Keratinocyte (primary cell): ENCODE data around the gene GALP. TPM values are rescaled to one million over a fixed set of nuclear protein-coding genes. Genes with fewer than 3 reads are reported as not detected.
"Not testable (repeated sequence)": the region's sequence is repeated elsewhere in the genome, so short reads cannot be mapped to it uniquely, and the experiment has no call there.

Experiments used
- DNase-seq: peaks from one replicate; pipeline ENCODE4 v3.0.0-alpha.2; 2011; ENCODE audit warnings: low read depth, missing footprints, low spot score
- FAIRE-seq: peaks from 2 replicates; lab custom pipeline; 2011; peaks lifted over from hg19 to GRCh38; lab: Jason Lieb, UNC
- H2AFZ ChIP-seq: 2 replicates; pipeline ENCODE4 v1.6.0; 2012; ENCODE audit warnings: low read length, control low read depth, inconsistent platforms; ENCODE audit not compliant: control insufficient read depth
- H3K27ac ChIP-seq: 2 replicates; pipeline ENCODE4 v1.5.1; 2011; ENCODE audit warnings: low read length; ENCODE audit not compliant: control insufficient read depth, insufficient read depth
- H3K27me3 ChIP-seq: 3 replicates; pipeline ENCODE4 v1.6.0; 2011; ENCODE audit warnings: low read length; ENCODE audit not compliant: control insufficient read depth, insufficient read depth; ENCODE audit errors: extremely low read depth
- H3K36me3 ChIP-seq, 2 experiments: 2 replicates in 1 of 2; 3 replicates in 1 of 2; pipeline ENCODE4 v1.5.1; 2011; ENCODE audit warnings: low read length in 2 of 2, mild to moderate bottlenecking in 1 of 2; ENCODE audit not compliant: control insufficient read depth in 2 of 2, insufficient read depth in 2 of 2; ENCODE audit errors: extremely low read depth in 1 of 2
- H3K4me1 ChIP-seq: 3 replicates; pipeline ENCODE4 v1.5.1; 2011; ENCODE audit warnings: low read length; ENCODE audit not compliant: control insufficient read depth, insufficient read depth; ENCODE audit errors: extremely low read depth
- H3K4me2 ChIP-seq: 3 replicates; pipeline ENCODE4 v1.6.0; 2011; ENCODE audit warnings: low read depth, low read length; ENCODE audit not compliant: control insufficient read depth, insufficient read depth; ENCODE audit errors: extremely low read depth
- H3K4me3 ChIP-seq, 3 experiments: fragments of 200-600 bp in 1 of 3; sonication (generic) in 1 of 3; 2 replicates in 2 of 3; 3 replicates in 1 of 3; pipeline ENCODE4 v1.5.1; 2011 to 2016; ENCODE audit warnings: low read length in 3 of 3, mild to moderate bottlenecking in 3 of 3, control low read depth in 2 of 3, inconsistent platforms in 1 of 3, low read depth in 1 of 3, mixed read lengths in 1 of 3, mixed run types in 1 of 3, moderate library complexity in 1 of 3; ENCODE audit not compliant: control insufficient read depth in 2 of 3, insufficient read depth in 2 of 3; ENCODE audit errors: extremely low read depth in 1 of 3
- H3K79me2 ChIP-seq: 2 replicates; pipeline ENCODE4 v1.6.0; 2012; ENCODE audit warnings: low read length; ENCODE audit not compliant: control insufficient read depth, insufficient read depth
- H3K9ac ChIP-seq: 3 replicates; pipeline ENCODE4 v1.6.0; 2011; ENCODE audit warnings: low read length; ENCODE audit not compliant: control insufficient read depth, insufficient read depth; ENCODE audit errors: extremely low read depth
- H3K9me1 ChIP-seq: 3 replicates; pipeline ENCODE4 v1.6.0; 2011; ENCODE audit warnings: low read length; ENCODE audit not compliant: control insufficient read depth, insufficient read depth; ENCODE audit errors: extremely low read depth
- H3K9me3 ChIP-seq: 2 replicates; pipeline ENCODE4 v1.5.1; 2012; ENCODE audit warnings: low read depth, low read length; ENCODE audit not compliant: control insufficient read depth
- H4K20me1 ChIP-seq: 3 replicates; pipeline ENCODE4 v1.6.0; 2011; ENCODE audit warnings: low read length; ENCODE audit not compliant: control insufficient read depth, insufficient read depth; ENCODE audit errors: extremely low read depth
- EZH2 ChIP-seq: IDR thresholded peaks from one replicate; pipeline ENCODE4 v1.6.1; 2012; ENCODE audit warnings: inconsistent platforms, mild to moderate bottlenecking, low read length, moderate library complexity
- dilution Hi-C: fragments of 300-500 bp; cut with MboI; formaldehyde crosslinking; loops from one replicate; pipeline ENCODE4 v1.7.0; 2020; ENCODE audit warnings: low sequenced_read_pairs; ENCODE audit not compliant: extremely low pct_ligation_motif_present
- polyA minus RNA-seq, 3 experiments: library from RNA; depleted of rRNA, polyadenylated mRNA; stranded (reverse); fragments of >200 nt; gene quantifications; 1 replicate in 1 of 3; 2 replicates in 1 of 3; 3 replicates in 1 of 3; pipeline ENCODE4 v1.2.3, GENCODE V29; 2011
- polyA plus RNA-seq, 5 experiments: library from polyadenylated mRNA; depleted of rRNA in 3 of 5; stranded (reverse) in 3 of 5; stranded (forward) in 1 of 5; unstranded in 1 of 5; fragments of >200 nt; gene quantifications; 1 replicate in 1 of 5; 2 replicates in 3 of 5; 3 replicates in 1 of 5; pipeline versions ENCODE4 v1.2.1 to v1.2.3, GENCODE V29; 2011 to 2012; ENCODE audit warnings: missing spikeins in 2 of 5, low read depth in 1 of 5, low replicate concordance in 1 of 5
- TF ChIP-seq, protein P1 (sequence below), 3 experiments: IDR thresholded peaks in 1 of 3; conservative IDR thresholded peaks in 1 of 3; optimal IDR thresholded peaks in 1 of 3; 2 replicates in 2 of 3; 3 replicates in 1 of 3; pipeline versions ENCODE3 to v1.5.1; 2011; ENCODE audit warnings: low read length in 3 of 3, mild to moderate bottlenecking in 3 of 3, moderate library complexity in 2 of 3, control low read depth in 1 of 3, inconsistent platforms in 1 of 3; ENCODE audit not compliant: insufficient read depth in 2 of 3; ENCODE audit errors: extremely low read depth in 1 of 3

Gene GALP
- polyA plus RNA-seq (not detected in 3 replicates), polyA minus RNA-seq (not detected in 3 replicates)
- polyA plus RNA-seq (2011; ENCODE audit: low read depth): not detected
- polyA plus RNA-seq (2011; cell fraction: cytosol; rRNA removed): not detected in 2 replicates
- polyA plus RNA-seq (2011; cell fraction: nucleus; rRNA removed): not detected in 2 replicates
- not detected in 2 replicates for polyA plus RNA-seq (2012; ENCODE audit: low replicate concordance)
- polyA minus RNA-seq (2011; cell fraction: cytosol; rRNA and poly(A)+ RNA removed): not detected
- not detected in 2 replicates for polyA minus RNA-seq (2011; cell fraction: nucleus; rRNA and poly(A)+ RNA removed)

DNA sequence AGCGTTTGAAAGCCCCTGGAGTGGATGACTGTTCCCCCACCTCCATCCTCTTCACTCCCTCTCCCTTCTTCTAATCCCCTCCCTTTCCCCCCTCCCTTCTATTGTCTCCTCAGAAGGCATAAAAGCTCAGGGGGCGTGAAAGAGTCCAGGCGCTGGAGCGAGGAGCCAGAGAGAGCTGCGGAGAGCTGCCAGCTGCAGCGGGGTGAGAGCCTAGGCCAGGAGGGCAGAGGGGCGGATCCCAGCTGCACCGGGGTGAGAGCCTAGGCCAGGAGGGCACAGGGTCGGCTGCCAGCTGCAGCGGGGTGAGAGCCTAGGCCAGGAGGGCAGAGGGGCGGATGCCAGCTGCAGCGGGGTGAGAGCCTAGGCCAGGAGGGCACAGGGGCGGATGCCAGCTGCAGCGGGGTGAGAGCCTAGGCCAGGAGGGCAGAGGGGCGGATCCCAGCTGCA lies at the start of gene GALP:
Gene GALP, plus strand, starts transcription at position 148 of the 447 bp plus-strand sequence. CDS start 1,101 bp downstream, outside the sequence.
- H3K4me2 ChIP-seq, FAIRE-seq, DNase-seq, H3K9me1 ChIP-seq, H3K9ac ChIP-seq, H3K4me1 ChIP-seq, H2AFZ ChIP-seq, H4K20me1 ChIP-seq, H3K79me2 ChIP-seq, H3K36me3 ChIP-seq, H3K27ac ChIP-seq, H3K27me3 ChIP-seq, H3K4me3 ChIP-seq, H3K9me3 ChIP-seq, dilution Hi-C loops: not testable (repeated sequence)

DNA sequence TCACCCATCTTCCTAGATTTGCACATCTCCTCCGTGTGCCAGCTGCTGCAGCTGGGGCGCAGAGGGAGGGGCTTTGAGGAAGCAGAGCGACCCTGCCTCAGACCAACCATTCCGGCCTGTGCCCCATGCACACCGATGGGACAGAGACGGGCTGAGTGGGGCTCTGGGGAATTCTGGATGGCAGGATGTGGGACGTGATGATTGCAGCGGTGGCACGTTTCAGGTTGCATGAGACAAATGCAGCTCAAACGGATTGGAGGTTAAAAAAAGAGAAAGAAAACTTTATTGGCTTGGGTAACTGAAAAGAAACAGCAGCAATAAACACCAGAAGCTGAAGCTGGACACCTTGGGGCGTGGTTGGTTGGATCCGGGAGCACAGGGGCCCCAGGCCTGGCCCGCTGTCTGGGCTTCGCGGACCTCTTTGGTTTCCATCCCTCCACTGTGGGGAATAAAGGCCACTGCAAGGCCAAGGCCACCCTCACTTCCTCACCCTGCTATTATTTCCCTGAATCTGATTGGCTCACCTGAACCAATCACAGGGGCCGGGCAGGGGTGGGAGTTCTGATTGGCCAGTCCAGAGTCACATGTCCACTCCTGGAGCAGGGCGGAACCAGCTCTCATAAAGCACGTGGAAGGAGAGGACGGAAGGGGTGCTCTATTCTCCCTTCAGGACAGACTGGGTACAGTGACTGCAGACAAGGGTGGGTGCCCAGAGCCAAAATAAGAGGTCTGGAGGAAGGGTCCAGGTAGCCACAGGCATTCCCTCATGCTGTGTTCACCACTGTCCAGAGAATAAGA lies 48.6 kb upstream of the GALP start:
- no peak overlapping the region for H3K27ac ChIP-seq
- H3K9ac ChIP-seq: no peak overlapping the region
- H3K36me3 ChIP-seq: no peaks in the 10 kb centered on the region
- H3K9me3 ChIP-seq: no peaks in the 10 kb centered on the region
- FAIRE-seq: no peak
- no peak overlapping the region for H3K4me3 ChIP-seq
- TF ChIP-seq EZH2: no peak
- TF ChIP-seq, protein P1, sequence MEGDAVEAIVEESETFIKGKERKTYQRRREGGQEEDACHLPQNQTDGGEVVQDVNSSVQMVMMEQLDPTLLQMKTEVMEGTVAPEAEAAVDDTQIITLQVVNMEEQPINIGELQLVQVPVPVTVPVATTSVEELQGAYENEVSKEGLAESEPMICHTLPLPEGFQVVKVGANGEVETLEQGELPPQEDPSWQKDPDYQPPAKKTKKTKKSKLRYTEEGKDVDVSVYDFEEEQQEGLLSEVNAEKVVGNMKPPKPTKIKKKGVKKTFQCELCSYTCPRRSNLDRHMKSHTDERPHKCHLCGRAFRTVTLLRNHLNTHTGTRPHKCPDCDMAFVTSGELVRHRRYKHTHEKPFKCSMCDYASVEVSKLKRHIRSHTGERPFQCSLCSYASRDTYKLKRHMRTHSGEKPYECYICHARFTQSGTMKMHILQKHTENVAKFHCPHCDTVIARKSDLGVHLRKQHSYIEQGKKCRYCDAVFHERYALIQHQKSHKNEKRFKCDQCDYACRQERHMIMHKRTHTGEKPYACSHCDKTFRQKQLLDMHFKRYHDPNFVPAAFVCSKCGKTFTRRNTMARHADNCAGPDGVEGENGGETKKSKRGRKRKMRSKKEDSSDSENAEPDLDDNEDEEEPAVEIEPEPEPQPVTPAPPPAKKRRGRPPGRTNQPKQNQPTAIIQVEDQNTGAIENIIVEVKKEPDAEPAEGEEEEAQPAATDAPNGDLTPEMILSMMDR (optimal IDR thresholded peaks at IDR 0.05 in 1 of 3, IDR thresholded peaks at IDR 0.05 in 1 of 3, conservative IDR thresholded peaks at IDR 0.05 in 1 of 3; ENCODE audit: extremely low read depth in 1 of 3, insufficient read depth in 2 of 3, low read length in 3 of 3): no peak
- no peak overlapping the region for H3K4me2 ChIP-seq
- no peaks in the 10 kb centered on the region for H3K9me1 ChIP-seq
- no peaks in the 10 kb centered on the region for H3K79me2 ChIP-seq
- H3K27me3 ChIP-seq: no peaks in the 10 kb centered on the region
- no peaks in the 10 kb centered on the region for H3K4me1 ChIP-seq
- dilution Hi-C loops: no loop called here
- H2AFZ ChIP-seq: no peak overlapping the region
- H4K20me1 ChIP-seq: no peaks in the 10 kb centered on the region
- no peak for DNase-seq
